Neuronal stem cell (in vitro differentiated cells): ENCODE measurements around the gene HSPG2.

Experiments
- DNase-seq: peaks from one replicate; pipeline ENCODE4 v3.0.0-alpha.2; 2013; ENCODE audit warnings: low spot score
- H2AFZ ChIP-seq: one replicate; pipeline ENCODE4 v1.6.1; 2013; ENCODE audit warnings: mild to moderate bottlenecking, low read length, inconsistent platforms
- H2AK5ac ChIP-seq: 2 replicates; pipeline ENCODE4 v1.6.1; 2013; ENCODE audit warnings: low read depth, mild to moderate bottlenecking, inconsistent platforms, low read length, moderate library complexity, mixed read lengths
- H2BK120ac ChIP-seq: 2 replicates; pipeline ENCODE4 v1.6.1; 2013; ENCODE audit warnings: low read depth, mild to moderate bottlenecking, inconsistent platforms, low read length, moderate library complexity, mixed read lengths
- H2BK12ac ChIP-seq: one replicate; pipeline ENCODE4 v1.6.1; 2013; ENCODE audit warnings: low read length, inconsistent platforms
- H2BK15ac ChIP-seq: 2 replicates; pipeline ENCODE4 v1.6.1; 2013; ENCODE audit warnings: mild to moderate bottlenecking, low read length, inconsistent platforms, mixed read lengths
- H2BK5ac ChIP-seq: one replicate; pipeline ENCODE4 v1.6.1; 2013; ENCODE audit warnings: inconsistent platforms, mild to moderate bottlenecking, low read length, moderate library complexity
- H3K14ac ChIP-seq: one replicate; pipeline ENCODE4 v1.6.1; 2013; ENCODE audit warnings: low read length, inconsistent platforms
- H3K18ac ChIP-seq: 2 replicates; pipeline ENCODE4 v1.6.1; 2013; ENCODE audit warnings: low read length, inconsistent platforms
- H3K23ac ChIP-seq: 2 replicates; pipeline ENCODE4 v1.6.1; 2013; ENCODE audit warnings: low read depth, mild to moderate bottlenecking, mixed read lengths, low read length, inconsistent platforms; ENCODE audit not compliant: poor library complexity
- H3K27ac ChIP-seq: replicated peaks from 3 replicates; pipeline ENCODE4 v1.5.1; 2013; ENCODE audit warnings: low read length, inconsistent platforms
- H3K27me3 ChIP-seq, 3 experiments: 2 replicates each; pipeline ENCODE4 v1.6.1; 2013; ENCODE audit warnings: low read length in 3 of 3, mild to moderate bottlenecking in 2 of 3, inconsistent platforms in 1 of 3, low read depth in 1 of 3, mixed read lengths in 1 of 3, moderate library complexity in 1 of 3; ENCODE audit not compliant: control insufficient read depth in 3 of 3, insufficient read depth in 3 of 3
- H3K36me3 ChIP-seq, 2 donors: replicated peaks in 1 of 2; 2 replicates each; pipeline ENCODE4 v1.6.1; 2013; ENCODE audit warnings: low read length in 2 of 2; ENCODE audit not compliant: control insufficient read depth in 2 of 2, insufficient read depth in 2 of 2
- H3K4ac ChIP-seq: 2 replicates; pipeline ENCODE4 v1.6.1; 2013; ENCODE audit warnings: inconsistent platforms, mild to moderate bottlenecking, low read length, moderate library complexity
- H3K4me1 ChIP-seq, 2 donors: 1 replicate in 1 of 2; 2 replicates in 1 of 2; pipeline ENCODE4 v1.6.1; 2013; ENCODE audit warnings: low read length in 2 of 2, low read depth in 1 of 2; ENCODE audit not compliant: control insufficient read depth in 2 of 2, insufficient read depth in 1 of 2
- H3K4me2 ChIP-seq: one replicate; pipeline ENCODE4 v1.6.1; 2013; ENCODE audit warnings: mild to moderate bottlenecking, low read length, inconsistent platforms; ENCODE audit not compliant: insufficient read depth, poor library complexity, severe bottlenecking
- H3K4me3 ChIP-seq, 2 donors: 2 replicates each; pipeline ENCODE4 v1.5.1; 2013; ENCODE audit warnings: low read length in 2 of 2, mild to moderate bottlenecking in 2 of 2, inconsistent platforms in 1 of 2, moderate library complexity in 1 of 2
- H3K79me1 ChIP-seq: one replicate; pipeline ENCODE4 v1.6.1; 2013; ENCODE audit warnings: low read depth, mild to moderate bottlenecking, inconsistent platforms, low read length, moderate library complexity
- H3K9ac ChIP-seq: one replicate; pipeline ENCODE4 v1.6.1; 2013; ENCODE audit warnings: mild to moderate bottlenecking, low read depth, low read length, inconsistent platforms; ENCODE audit not compliant: poor library complexity
- H3K9me3 ChIP-seq, 2 donors: replicated peaks in 1 of 2; 2 replicates each; pipeline versions ENCODE3 to v1.6.1; 2013; ENCODE audit warnings: low read length in 2 of 2, mild to moderate bottlenecking in 2 of 2, inconsistent platforms in 1 of 2, low read depth in 1 of 2, mixed read lengths in 1 of 2, moderate library complexity in 1 of 2; ENCODE audit not compliant: control insufficient read depth in 2 of 2, insufficient read depth in 1 of 2
- H4K8ac ChIP-seq: one replicate; pipeline ENCODE4 v1.6.1; 2013; ENCODE audit warnings: low read depth, mild to moderate bottlenecking, inconsistent platforms, low read length, moderate library complexity
- H4K91ac ChIP-seq: one replicate; pipeline ENCODE4 v1.6.1; 2013; ENCODE audit warnings: low read length, low read depth, mild to moderate bottlenecking, inconsistent platforms; ENCODE audit not compliant: poor library complexity
- WGBS, 2 donors: extraction: QIAGEN DNeasy Blood & Tissue Kit; methylation state at CpG; one replicate each; pipeline ENCODE4 v1.1.7; 2013; ENCODE audit warnings: missing lambda C conversion rate in 2 of 2, mixed read lengths in 1 of 2; ENCODE audit not compliant: insufficient read length in 2 of 2, insufficient replicate concordance in 1 of 2; ENCODE audit errors: extremely low coverage in 2 of 2; 5-methylcytosine and 5-hydroxymethylcytosine counted together

Gene HSPG2

DNA sequence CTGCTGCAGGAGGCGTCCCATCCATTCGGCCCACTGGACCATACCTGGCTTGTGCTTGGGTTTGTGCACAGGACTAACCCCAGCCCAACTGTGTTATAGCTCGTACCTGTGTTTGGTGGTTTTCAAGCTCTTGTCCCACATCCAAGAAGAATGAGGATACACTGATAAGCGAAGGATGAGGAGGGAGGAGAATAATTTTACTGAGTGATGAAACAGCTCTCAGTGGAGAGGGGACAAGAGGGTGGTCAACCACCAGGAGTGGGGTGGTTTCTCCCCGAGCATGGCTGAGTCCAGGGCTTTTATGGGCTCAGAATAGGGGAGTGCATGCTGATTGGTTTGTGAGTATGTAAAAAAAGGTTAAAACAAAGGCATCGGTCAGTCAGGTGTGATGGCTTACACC lies 142.0 kb downstream of the HSPG2 start:
- no peak overlapping the region for H2AFZ ChIP-seq
- H2BK120ac ChIP-seq: no peak overlapping the region
- H3K4me2 ChIP-seq: no peak overlapping the region
- no peak overlapping the region for H2BK5ac ChIP-seq
- no peak overlapping the region for H3K14ac ChIP-seq
- no peaks in the 10 kb centered on the region for H3K4me1 ChIP-seq
- no peak overlapping the region for H2BK12ac ChIP-seq
- H2AK5ac ChIP-seq: no peak overlapping the region
- H3K4ac ChIP-seq: no peak overlapping the region
- H3K9ac ChIP-seq: no peak overlapping the region
- no peak overlapping the region for H3K27ac ChIP-seq
- no peaks in the 10 kb centered on the region for H3K27me3 ChIP-seq
- no peak for DNase-seq
- no peaks in the 10 kb centered on the region for H3K36me3 ChIP-seq
- H4K91ac ChIP-seq: no peak overlapping the region
- no peak overlapping the region for H4K8ac ChIP-seq
- no peak overlapping the region for H3K4me3 ChIP-seq
- WGBS, 2 donors: no CpG with 5 or more reads among the region's 6 CpGs
- no peaks in the 10 kb centered on the region for H3K79me1 ChIP-seq
- no peak overlapping the region for H2BK15ac ChIP-seq
- H3K23ac ChIP-seq: no peak overlapping the region
- no peak overlapping the region for H3K18ac ChIP-seq
- peaks cover 0 to 4% of the 10 kb centered on the region in 2 donors for H3K9me3 ChIP-seq

DNA sequence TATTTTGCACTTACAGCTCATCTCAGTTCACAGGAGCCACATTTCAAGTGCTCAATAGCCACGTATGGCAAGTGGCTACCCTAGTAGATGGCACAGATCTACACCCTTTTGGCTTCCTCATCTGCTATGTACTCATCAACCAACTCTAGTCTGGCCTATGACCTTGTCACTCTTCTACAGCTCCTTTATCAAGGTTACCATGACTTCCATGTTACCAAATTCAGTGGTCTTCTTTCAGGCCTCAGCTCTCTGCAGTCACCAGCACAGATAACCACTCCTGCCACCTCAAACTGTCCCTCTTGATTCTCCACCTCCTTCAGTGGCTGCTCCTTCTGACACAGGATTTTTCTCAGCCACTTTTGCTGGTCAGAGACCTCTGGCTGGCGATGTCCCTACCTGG lies 142.5 kb downstream of the HSPG2 start:
- Histone ChIP-seq H4K8ac (no peak overlapping the region), H2BK12ac (no peak overlapping the region), H3K9me3 (peaks cover 0 to 4% of the 10 kb centered on the region in 2 donors), H3K27ac (no peak overlapping the region), H3K23ac (no peak overlapping the region), H3K18ac (no peak overlapping the region), H3K9ac (no peak overlapping the region), H3K14ac (no peak overlapping the region), H2BK15ac (no peak overlapping the region), H3K79me1 (no peaks in the 10 kb centered on the region), H3K36me3 (no peaks in the 10 kb centered on the region), H3K4me1 (no peaks in the 10 kb centered on the region), H3K4me2 (no peak overlapping the region), H2BK120ac (no peak overlapping the region), H3K4me3 (no peak overlapping the region), H3K27me3 (no peaks in the 10 kb centered on the region), H4K91ac (no peak overlapping the region), H2AK5ac (no peak overlapping the region), H2AFZ (no peak overlapping the region), H3K4ac (no peak overlapping the region), H2BK5ac (no peak overlapping the region)
- DNase-seq: no peak
- WGBS, 2 donors: no CpG with 5 or more reads among the region's 2 CpGs

- Histone ChIP-seq H3K23ac (no peak overlapping the region), H3K4ac (no peak overlapping the region), H2BK12ac (no peak overlapping the region), H3K79me1 (no peaks in the 10 kb centered on the region), H3K18ac (no peak overlapping the region), H3K14ac (no peak overlapping the region), H2BK120ac (no peak overlapping the region), H4K8ac (no peak overlapping the region), H2BK15ac (no peak overlapping the region), H3K9me3 (peaks cover 0 to 4% of the 10 kb centered on the region in 2 donors), H3K4me2 (no peak overlapping the region), H3K27ac (no peak overlapping the region), H2BK5ac (no peak overlapping the region), H3K4me3 (no peak overlapping the region), H3K4me1 (no peaks in the 10 kb centered on the region), H3K36me3 (no peaks in the 10 kb centered on the region), H2AK5ac (no peak overlapping the region), H3K9ac (no peak overlapping the region), H4K91ac (no peak overlapping the region), H3K27me3 (no peaks in the 10 kb centered on the region), H2AFZ (no peak overlapping the region)
- no CpG with 5 or more reads among the region's 2 CpGs for WGBS, 2 donors
- no peak for DNase-seq
Measured at GRCh38 chr1:21793104-21793503, 144.0 kb downstream of the HSPG2 start.

- Histone ChIP-seq H3K79me1 (peaks cover 4% of the 10 kb centered on the region), H3K4ac (no peak overlapping the region), H3K4me2 (no peak overlapping the region)
Measured at GRCh38 chr1:21786640-21787039, 150.5 kb downstream of the HSPG2 start.

More at GRCh38 chr1:21786640-21787039, 150.5 kb downstream of the HSPG2 start:
- H3K36me3 ChIP-seq: no peaks in the 10 kb centered on the region
- H2BK15ac ChIP-seq: no peak overlapping the region
- H4K8ac ChIP-seq: no peak overlapping the region
- no peak overlapping the region for H3K9ac ChIP-seq
- WGBS, 2 donors: no CpG with 5 or more reads among the region's 2 CpGs
- H2BK120ac ChIP-seq: no peak overlapping the region
- H3K18ac ChIP-seq: no peak overlapping the region
- no peaks in the 10 kb centered on the region for H3K9me3 ChIP-seq
- peaks cover 0 to 3% of the 10 kb centered on the region in 2 donors for H3K4me1 ChIP-seq
- H3K27me3 ChIP-seq: peaks cover 0 to 1% (median 0%) of the 10 kb centered on the region in 3 experiments
- no peak overlapping the region for H2AK5ac ChIP-seq
- no peak for DNase-seq
- H3K23ac ChIP-seq: no peak overlapping the region
- no peak overlapping the region for H2BK12ac ChIP-seq
- no peak overlapping the region for H3K4me3 ChIP-seq
- no peak overlapping the region for H2BK5ac ChIP-seq
- H2AFZ ChIP-seq: no peak overlapping the region
- H4K91ac ChIP-seq: no peak overlapping the region
- H3K14ac ChIP-seq: no peak overlapping the region
- no peak overlapping the region for H3K27ac ChIP-seq
